Measurements from ENCODE around the gene ATP10B. TPM values are rescaled to one million over a fixed set of nuclear protein-coding genes. Genes with fewer than 3 reads are reported as not detected.

The ATP10B gene
- total and polyA plus RNA-seq, 10 of the 15 experiments (the other 5 are each of a cell fraction or from before 2014, with no cell fraction given), result not detected

GRCh38 chr5:160626322-160626721, 225.7 kb downstream of the ATP10B start (continued):
- TF ChIP-seq, protein P1, sequence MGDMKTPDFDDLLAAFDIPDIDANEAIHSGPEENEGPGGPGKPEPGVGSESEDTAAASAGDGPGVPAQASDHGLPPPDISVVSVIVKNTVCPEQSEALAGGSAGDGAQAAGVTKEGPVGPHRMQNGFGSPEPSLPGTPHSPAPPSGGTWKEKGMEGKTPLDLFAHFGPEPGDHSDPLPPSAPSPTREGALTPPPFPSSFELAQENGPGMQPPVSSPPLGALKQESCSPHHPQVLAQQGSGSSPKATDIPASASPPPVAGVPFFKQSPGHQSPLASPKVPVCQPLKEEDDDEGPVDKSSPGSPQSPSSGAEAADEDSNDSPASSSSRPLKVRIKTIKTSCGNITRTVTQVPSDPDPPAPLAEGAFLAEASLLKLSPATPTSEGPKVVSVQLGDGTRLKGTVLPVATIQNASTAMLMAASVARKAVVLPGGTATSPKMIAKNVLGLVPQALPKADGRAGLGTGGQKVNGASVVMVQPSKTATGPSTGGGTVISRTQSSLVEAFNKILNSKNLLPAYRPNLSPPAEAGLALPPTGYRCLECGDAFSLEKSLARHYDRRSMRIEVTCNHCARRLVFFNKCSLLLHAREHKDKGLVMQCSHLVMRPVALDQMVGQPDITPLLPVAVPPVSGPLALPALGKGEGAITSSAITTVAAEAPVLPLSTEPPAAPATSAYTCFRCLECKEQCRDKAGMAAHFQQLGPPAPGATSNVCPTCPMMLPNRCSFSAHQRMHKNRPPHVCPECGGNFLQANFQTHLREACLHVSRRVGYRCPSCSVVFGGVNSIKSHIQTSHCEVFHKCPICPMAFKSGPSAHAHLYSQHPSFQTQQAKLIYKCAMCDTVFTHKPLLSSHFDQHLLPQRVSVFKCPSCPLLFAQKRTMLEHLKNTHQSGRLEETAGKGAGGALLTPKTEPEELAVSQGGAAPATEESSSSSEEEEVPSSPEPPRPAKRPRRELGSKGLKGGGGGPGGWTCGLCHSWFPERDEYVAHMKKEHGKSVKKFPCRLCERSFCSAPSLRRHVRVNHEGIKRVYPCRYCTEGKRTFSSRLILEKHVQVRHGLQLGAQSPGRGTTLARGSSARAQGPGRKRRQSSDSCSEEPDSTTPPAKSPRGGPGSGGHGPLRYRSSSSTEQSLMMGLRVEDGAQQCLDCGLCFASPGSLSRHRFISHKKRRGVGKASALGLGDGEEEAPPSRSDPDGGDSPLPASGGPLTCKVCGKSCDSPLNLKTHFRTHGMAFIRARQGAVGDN (IDR thresholded peaks at IDR 0.05), result no peak
- TF ChIP-seq GABPA (IDR thresholded peaks at IDR 0.05; ENCODE audit: low read depth) (no peak), STAT3 (IDR thresholded peaks at IDR 0.05; ENCODE audit: low read depth, low read length) (no peak)

- intact Hi-C loops (cut with micrococcal nuclease; ENCODE audit: unreplicated experiment), result no loop called here
- no peak for TF ChIP-seq GABPA (IDR thresholded peaks at IDR 0.05; ENCODE audit: low read depth)
- no peak for TF ChIP-seq BCL3 (IDR thresholded peaks at IDR 0.05; ENCODE audit: borderline replicate concordance, insufficient read depth, low read depth, low read length, poor library complexity, severe bottlenecking)
- TF ChIP-seq RCOR1 (conservative IDR thresholded peaks at IDR 0.05; ENCODE audit: low read depth, low read length), result no peak
- no peak for TF ChIP-seq CHD2 (IDR thresholded peaks at IDR 0.05; ENCODE audit: borderline replicate concordance, low read depth, low read length)
- no peak for TF ChIP-seq NFIC (IDR thresholded peaks at IDR 0.05; ENCODE audit: low read depth, low read length)
- no peak for TF ChIP-seq ZNF207 (IDR thresholded peaks at IDR 0.05; ENCODE audit: borderline replicate concordance)
- no peak for TF ChIP-seq TCF7 (IDR thresholded peaks at IDR 0.05; ENCODE audit: borderline replicate concordance)
- TF ChIP-seq MXI1 (IDR thresholded peaks at IDR 0.05; ENCODE audit: low read depth, low read length), result no peak
- no peak for TF ChIP-seq POU2F2 (IDR thresholded peaks at IDR 0.05; ENCODE audit: borderline replicate concordance, low read depth, low read length)
- TF ChIP-seq CREB1 (IDR thresholded peaks at IDR 0.05; ENCODE audit: low read depth), result no peak
- no peak for TF ChIP-seq ETV6 (conservative IDR thresholded peaks at IDR 0.05 in 1 of 2, IDR thresholded peaks at IDR 0.05 in 1 of 2; ENCODE audit: borderline replicate concordance in 1 of 2, low read depth in 1 of 2)
- TF ChIP-seq SIX5 (IDR thresholded peaks at IDR 0.05; ENCODE audit: low read depth, low read length, severe bottlenecking), result no peak
- no peak for TF ChIP-seq BHLHE40 (IDR thresholded peaks at IDR 0.05; ENCODE audit: borderline replicate concordance in 1 of 2, low read depth in 2 of 2, low read length in 1 of 2)
- no peak for TF ChIP-seq BRCA1 (IDR thresholded peaks at IDR 0.05; ENCODE audit: low read depth, low read length)
- Histone ChIP-seq H3K36me3 (ENCODE audit: control insufficient read depth in 2 of 2, insufficient read depth in 2 of 2, low read length in 1 of 2) (no peaks in the 10 kb centered on the region), H3K27ac (ENCODE audit: control insufficient read depth, insufficient read depth) (no peak overlapping the region), H4K20me1 (ENCODE audit: control insufficient read depth, insufficient read depth) (no peaks in the 10 kb centered on the region), H3K9ac (ENCODE audit: control insufficient read depth, insufficient read depth, low read length) (no peak overlapping the region), H3K4me3 (no peak overlapping the region), H3K79me2 (ENCODE audit: control insufficient read depth, insufficient read depth, low read length) (no peaks in the 10 kb centered on the region), H3K9me3 (replicated peaks; ENCODE audit: control insufficient read depth, insufficient read depth, low read length) (no peaks in the 10 kb centered on the region), H3K4me2 (ENCODE audit: control insufficient read depth, insufficient read depth) (no peak overlapping the region), H3K4me1 (ENCODE audit: control insufficient read depth, insufficient read depth, low read length) (no peaks in the 10 kb centered on the region), H2AFZ (ENCODE audit: control insufficient read depth, low read depth, low read length) (no peak overlapping the region), H3K27me3 (replicated peaks in 1 of 2; ENCODE audit: control insufficient read depth in 2 of 2, insufficient read depth in 2 of 2, low read length in 1 of 2) (no peaks in the 10 kb centered on the region; a peak in 1 of 4 replicates)
- in situ Hi-C loops (cut with MboI), result no loop called here
- ChIA-PET SMC1A (ENCODE audit: uncharacterized antibody, unreplicated experiment) (interaction anchor here (0.8 kb wide), 1 partner anchor 20 kb away, joined by 3 read pairs; no protein-coding TSS in a partner anchor), POLR2A (no interaction called here), RAD21 (ENCODE audit: unreplicated experiment) (no interaction called here), CTCF (no interaction called here)
- ATAC-seq, result no peak
- no peak for DNase-seq (ENCODE audit: low read depth, low spot score)
- 94% methylated on average over 1 of the region's 1 CpG for WGBS (ENCODE audit: insufficient coverage, insufficient replicate concordance, low lambda C conversion rate, missing lambda C conversion rate)
- no TSS peak for BruUV-seq (replicated peaks)
- no peak for FAIRE-seq
These were observed 230.5 kb downstream of the ATP10B start for GRCh38 chr5:160621526-160621925.

Data from GM12878 (cell line).